HG03521 (cell line): Measurements from ENCODE around the gene SH2D3A.
"Not testable (repeated sequence)": the region's sequence is repeated elsewhere in the genome, so short reads cannot be mapped to it uniquely, and the experiment has no call there.

ENCODE experiments used
- ATAC-seq: cut with Tn5 transposase; IDR thresholded peaks from one replicate; pipeline ENCODE4 v1.9.1; 2021; ENCODE audit warnings: mild to moderate bottlenecking, moderate library complexity; ENCODE audit not compliant: unreplicated experiment

The SH2D3A gene

GRCh38 chr19:6767357-6768235 lies at the start of gene SH2D3A:
TSS of gene SH2D3A (minus strand) at chr19:6767435. CDS start at chr19:6763748, 3,687 bp downstream.
- ATAC-seq = peak; percentile 58

- ATAC-seq = no peak
Observed at GRCh38 chr19:6813659-6814058, 46.4 kb upstream of the SH2D3A start.

- ATAC-seq = no peak
Observed at GRCh38 chr19:6812612-6813011, 45.4 kb upstream of the SH2D3A start.

- ATAC-seq = no peak
Observed at GRCh38 chr19:6811906-6812305, 44.7 kb upstream of the SH2D3A start.

GRCh38 chr19:6811378-6811777 lies 44.1 kb upstream of the SH2D3A start:
- no peak for ATAC-seq

- no peak for ATAC-seq
Observed at GRCh38 chr19:6809262-6809661, 42.0 kb upstream of the SH2D3A start.

GRCh38 chr19:6808494-6808893 lies 41.3 kb upstream of the SH2D3A start:
- ATAC-seq = no peak

- no peak for ATAC-seq
Observed at GRCh38 chr19:6807291-6807690, 40.1 kb upstream of the SH2D3A start.

- no peak for ATAC-seq
Observed at GRCh38 chr19:6806488-6806887, 39.3 kb upstream of the SH2D3A start.

- no peak for ATAC-seq
Observed at GRCh38 chr19:6803036-6803404, 35.8 kb upstream of the SH2D3A start.

GRCh38 chr19:6802336-6803035 lies 35.3 kb upstream of the SH2D3A start:
- no peak for ATAC-seq

- ATAC-seq = peak; percentile 45
Observed at GRCh38 chr19:6801485-6802086, 34.4 kb upstream of the SH2D3A start.

GRCh38 chr19:6800991-6801484 lies 33.8 kb upstream of the SH2D3A start:
- ATAC-seq = no peak

GRCh38 chr19:6800160-6800790 lies 33.0 kb upstream of the SH2D3A start:
- not testable (repeated sequence) for ATAC-seq

- no peak for ATAC-seq
Observed at GRCh38 chr19:6797646-6798045, 30.4 kb upstream of the SH2D3A start.

- ATAC-seq = no peak
Observed at GRCh38 chr19:6796278-6796677, 29.0 kb upstream of the SH2D3A start.

- no peak for ATAC-seq
Observed at GRCh38 chr19:6794686-6795431, 27.6 kb upstream of the SH2D3A start.

- no peak for ATAC-seq
Observed at GRCh38 chr19:6793973-6794372, 26.7 kb upstream of the SH2D3A start.

GRCh38 chr19:6793411-6793810 lies 26.2 kb upstream of the SH2D3A start:
- no peak for ATAC-seq

- no peak for ATAC-seq
Observed at GRCh38 chr19:6791237-6791636, 24.0 kb upstream of the SH2D3A start.
